HG03025 (cell line): ENCODE results near the gene TEX261.

Experiments
- ATAC-seq: cut with Tn5 transposase; IDR thresholded peaks from one replicate; pipeline ENCODE4 v1.9.1; 2021; ENCODE audit warnings: mild to moderate bottlenecking, moderate library complexity; ENCODE audit not compliant: unreplicated experiment, low FRiP score

TEX261 gene

DNA sequence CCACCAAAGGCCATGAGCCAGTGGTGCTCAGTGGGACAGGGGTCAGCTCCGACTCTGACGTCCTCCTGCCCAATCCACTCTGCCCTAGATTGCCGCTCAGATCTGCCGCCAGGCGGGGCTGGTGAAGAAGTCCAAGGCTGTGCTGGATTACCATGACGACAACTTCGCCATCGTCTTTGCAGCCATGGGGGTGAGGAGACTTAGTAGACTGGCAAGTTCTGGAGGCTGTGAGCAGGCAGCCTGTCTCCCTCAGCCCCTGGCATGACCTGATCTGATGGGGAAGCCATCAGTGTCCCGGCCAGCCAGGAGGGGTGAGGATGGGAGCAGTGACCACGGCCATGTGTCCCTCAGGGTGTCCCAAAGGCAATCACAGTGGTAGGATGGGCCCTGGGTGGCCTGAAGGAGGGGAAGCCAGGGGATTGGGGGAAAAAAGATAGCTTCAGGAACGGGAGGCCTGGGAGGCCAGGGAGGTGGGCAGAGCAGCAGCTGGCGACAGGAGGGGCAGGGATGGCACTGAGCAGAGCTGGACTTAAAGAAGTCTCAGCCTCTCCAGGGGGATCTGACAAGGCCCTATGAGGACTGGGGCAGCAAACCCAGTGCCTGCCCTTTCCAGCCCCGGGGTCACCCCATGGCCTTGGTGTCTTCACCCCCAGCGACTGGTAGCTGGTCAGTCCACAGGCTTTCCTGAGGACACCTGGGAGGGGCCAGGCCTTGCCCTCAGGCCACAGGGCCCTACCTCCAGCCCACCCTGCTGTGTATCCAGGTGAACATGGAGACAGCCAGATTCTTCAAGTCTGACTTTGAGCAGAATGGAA is 33.6 kb downstream of the TEX261 start:
- ATAC-seq: no peak

DNA sequence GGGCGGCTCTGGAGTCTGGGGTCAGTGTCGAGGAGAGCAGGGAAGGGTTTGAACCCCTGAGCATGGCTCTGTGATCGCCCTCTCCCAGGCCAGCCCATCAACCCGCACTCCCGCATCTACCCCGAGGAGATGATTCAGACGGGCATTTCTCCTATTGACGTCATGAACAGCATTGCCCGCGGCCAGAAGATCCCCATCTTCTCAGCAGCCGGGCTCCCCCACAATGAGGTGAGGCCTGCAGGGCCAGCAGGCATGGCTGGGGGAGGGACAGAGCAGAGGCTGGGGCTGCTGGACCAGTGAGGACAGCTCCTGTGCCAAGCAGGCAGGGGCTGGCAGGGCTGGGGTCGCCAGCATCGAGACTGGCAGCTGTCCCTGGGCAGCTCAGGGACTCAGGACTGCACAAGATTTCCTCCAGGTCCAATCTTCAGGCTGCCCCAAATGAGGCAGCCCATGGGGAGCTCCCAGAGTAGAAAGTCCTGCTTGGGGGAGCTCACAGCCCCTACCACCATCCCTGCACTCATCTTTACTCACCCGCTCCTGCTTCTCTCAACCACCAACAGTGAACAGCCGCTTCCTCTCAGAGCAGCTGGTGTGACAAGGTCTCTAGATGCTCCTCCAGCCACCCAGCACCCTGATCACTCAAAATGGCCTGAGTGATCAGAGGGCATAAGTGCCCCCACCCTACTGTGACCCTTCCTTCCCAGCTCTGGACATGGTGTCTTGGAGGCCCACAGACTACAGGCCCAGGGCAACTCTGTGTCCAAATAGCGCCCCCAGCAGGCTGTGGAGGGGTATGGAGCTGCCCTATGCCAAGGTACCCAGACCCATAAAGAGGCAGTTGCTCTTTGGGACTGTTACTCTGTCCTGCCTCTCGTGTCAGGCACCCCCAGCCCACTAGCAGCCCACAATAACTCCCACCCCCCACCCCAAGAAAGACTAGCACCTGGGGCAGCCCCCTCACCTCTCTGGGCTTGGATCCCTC is 34.5 kb downstream of the TEX261 start:
- ATAC-seq: no peak

DNA sequence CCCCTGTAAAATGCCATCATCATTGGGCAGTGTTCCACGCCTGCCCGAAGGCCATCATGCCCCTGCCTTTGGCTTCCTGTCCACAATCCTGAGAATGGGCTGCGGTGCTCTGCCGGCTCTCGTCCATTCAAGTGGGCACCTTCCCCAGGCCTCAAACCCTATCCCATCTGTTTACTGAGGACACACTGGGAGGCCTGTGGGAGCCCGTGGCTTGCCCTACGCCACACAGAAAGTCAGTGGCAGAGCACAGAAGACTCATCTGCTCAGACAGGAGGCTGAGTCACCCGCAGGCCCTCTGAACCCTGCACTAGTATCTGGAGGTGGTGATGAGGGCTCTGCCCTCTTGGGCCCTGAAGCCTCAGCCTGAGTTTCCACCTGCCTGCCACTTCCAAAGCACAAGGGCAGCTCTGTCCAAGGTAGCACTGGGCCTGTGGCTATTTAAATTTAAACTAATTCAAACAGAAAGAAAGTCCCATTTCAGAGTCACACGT is 35.4 kb downstream of the TEX261 start:
- ATAC-seq: no peak

DNA sequence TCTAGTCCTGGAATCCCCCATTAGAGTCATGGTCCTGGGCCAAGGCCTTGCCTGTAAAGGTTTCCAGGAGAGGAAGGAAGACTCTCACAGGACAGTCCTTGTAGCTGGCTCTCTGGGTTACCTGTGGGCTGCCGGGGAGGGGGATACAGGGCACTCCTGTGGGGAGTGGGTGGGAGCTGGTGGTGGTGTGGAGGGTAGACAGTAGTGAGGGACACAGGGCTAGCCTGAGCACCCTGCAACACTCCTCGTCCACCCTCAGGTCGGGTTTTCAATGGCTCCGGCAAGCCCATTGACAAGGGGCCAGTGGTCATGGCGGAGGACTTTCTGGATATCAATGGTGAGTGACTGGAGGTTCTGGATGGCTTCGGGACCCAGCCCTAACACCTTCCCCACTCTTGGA is 35.9 kb downstream of the TEX261 start:
- ATAC-seq: no peak

DNA sequence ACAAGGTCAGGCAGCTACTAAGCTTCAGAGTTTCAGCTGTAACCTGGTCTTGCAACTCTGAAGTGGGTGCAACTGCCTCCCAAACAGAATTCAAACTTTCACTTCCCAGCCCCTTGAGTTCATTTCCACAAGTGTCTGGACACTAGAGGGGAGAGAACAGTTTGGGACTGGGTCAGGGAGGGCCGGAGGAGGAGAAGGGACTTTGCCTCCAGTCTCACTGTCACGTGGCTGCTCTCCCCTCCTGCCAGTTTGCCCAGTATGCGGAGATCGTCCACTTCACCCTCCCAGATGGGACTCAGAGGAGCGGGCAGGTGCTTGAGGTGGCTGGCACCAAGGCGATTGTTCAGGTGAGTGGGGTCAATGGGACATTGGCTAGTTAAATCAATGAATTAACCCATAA is 36.9 kb downstream of the TEX261 start:
- ATAC-seq: no peak

DNA sequence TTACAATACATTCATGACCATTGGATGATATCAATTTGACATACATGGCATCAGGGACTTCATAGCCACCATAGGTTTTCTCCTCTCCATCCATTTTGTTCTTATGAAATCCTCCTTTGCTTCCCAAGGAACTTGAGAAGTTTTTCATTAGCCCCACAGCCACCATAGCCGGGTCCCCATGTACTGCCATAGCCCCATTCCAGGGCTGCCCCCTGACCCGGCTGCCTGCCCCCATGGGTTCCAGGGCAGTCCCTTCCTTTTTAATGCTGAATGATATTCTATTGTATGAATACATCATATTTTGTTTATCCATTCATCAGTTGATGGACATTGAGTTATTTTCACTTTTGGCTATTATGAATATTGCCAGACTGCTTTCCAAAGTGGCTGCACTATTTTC is 38.5 kb downstream of the TEX261 start:
- ATAC-seq: no peak

DNA sequence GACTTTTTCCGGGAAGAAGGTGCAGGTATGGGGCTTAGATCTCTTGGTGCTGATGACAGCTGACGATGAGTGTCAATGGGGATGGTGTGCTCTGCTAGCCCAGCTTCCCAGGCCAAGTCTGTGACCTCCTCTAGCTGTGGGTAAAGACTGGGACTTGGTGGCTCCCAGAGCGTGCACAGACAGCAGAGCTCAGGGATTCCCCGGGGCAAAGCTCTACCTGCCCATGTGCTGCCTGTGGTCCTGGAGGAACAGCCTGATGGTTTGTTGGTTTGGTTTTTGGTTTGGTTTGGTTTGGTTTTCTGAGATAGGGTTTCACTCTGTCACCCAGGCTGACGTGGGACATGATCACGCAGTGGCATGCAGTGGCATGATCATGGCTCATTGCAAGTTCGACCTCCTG is 39.8 kb downstream of the TEX261 start:
- ATAC-seq: no peak

DNA sequence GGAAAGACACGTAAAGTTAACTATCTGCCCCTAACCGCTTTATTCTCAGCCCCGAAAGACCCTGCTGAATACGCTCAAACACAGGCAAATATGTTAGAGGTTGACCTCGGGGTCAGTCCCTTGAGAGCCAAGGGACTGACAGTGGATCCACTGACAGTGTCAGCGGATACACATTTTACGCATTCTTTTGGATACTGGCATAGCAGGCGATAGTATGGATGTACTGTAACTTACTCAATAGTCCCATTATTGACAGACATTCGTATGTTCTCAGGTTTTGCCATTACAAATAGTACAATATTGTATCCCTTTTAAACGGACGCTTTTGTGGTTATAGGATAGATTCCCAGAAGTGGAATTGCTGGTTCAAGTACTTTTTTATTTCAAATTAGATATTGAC is 45.6 kb downstream of the TEX261 start:
- ATAC-seq: no peak

DNA sequence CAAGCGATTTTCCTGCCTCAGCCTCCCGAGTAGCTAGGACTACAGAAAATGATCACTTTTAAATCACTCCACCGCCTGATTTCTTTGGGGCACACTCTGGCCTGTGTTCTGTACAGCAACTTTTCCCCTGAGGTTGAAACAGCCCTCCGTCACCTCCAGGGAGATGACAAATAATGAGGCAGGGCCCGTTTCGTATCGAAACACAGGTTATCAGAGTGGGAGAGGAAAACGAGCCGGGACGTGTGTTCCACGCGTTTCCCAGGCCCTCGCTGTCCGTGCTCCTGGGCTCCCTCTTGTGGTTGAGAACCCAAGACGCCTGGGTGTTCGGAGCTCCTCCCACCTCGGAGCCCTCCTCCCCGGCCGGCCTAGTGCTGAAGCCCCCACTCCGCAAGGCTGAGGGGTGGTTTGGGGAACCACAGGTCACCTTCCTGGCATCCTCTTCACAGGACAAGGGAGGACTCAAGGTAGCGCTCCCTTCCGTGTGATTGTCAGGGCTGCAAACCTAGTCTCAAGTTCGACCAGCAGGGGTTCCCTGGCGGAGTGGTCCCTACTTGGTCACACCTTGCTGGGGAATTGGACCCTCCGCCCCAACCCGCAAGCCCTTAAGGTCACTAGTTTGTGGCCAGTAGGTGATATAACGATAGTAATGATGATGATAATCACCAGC is 46.2 kb downstream of the TEX261 start:
- ATAC-seq: no peak

DNA sequence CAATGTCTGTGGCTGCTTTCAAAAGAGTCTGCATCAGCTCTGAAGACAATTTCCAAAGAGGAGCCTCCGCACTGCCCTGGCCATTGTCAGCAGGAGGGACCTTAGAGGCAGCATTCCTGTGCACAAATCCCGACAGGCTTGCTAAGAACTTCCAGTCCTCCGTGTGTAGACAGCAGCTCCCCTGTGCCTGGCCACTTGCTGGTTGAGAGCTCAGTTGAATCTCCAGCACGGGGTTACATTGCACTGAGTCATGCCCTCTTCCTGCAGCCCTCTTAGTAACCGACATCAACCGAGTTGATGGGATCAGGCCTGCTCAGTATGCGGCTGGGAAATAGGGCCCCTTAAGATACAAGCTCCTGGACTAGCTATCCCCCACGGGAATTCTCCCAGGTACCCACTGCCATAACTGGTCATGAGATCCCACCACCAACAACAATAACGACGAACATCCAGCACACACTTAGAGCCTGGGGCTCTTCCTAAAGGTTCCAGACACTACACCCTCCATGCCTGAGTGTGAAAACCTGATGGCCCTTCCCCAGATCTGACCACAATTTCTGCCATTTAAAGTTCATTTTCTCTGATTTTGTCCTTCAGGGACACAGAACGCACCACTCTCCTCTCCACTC is 47.0 kb downstream of the TEX261 start:
- no peak for ATAC-seq

DNA sequence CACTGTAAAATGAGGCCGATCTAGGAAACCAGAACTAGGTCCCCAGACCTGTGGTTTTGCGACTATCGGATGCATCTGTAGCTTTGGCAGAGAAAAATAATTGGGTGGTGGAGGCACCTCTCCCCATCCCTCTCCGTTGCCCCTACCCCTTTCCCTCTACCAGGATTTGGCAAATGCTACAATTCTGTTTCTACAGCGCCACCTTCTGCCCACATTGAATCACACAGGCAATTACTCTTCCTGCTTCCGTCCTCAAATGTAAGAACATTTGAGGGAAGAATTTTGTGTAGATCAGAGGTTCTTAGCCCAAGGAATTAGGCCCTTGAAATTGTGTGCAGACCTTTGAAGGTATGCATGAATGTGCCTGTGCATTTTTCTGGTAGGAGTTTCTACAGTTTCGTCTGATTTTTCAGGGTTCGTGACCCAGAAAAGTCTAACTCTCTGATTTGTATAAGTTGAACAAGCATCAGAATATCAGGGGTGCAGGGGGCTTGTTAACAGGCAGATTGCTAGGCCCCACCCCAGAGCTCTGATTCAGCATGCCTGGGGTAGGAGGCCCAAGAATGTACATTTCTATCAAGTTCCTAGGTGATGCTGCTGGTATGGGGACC is 47.7 kb downstream of the TEX261 start:
- ATAC-seq: no peak

DNA sequence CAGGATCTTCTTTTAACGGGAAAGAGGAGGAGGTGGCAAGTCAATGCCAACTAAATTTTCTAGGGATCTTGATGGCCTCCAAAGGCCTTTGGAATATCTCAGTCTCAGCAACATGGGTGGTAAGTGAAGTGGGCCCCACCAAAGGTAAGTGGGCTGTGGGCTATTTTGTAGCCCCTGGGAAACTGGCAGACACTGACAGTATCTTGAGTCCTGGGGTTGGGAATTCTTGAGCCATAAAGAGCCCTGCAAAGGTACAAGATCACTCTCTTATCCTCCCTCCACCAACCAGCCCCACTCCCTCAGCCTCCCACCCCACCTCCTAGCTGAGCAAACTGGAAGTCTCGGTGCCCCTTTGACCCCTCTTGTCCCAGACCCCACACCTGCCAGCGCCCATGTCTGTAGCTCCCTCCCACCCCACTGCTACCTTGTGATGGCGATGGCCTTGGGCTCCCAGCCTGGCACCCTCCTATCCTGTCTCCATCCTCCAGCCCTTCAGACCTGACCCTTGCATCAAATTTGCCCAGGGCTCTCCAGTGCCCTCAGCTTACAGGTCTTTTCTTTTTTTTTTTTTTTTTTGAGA is 50.5 kb downstream of the TEX261 start:
- no peak for ATAC-seq

DNA sequence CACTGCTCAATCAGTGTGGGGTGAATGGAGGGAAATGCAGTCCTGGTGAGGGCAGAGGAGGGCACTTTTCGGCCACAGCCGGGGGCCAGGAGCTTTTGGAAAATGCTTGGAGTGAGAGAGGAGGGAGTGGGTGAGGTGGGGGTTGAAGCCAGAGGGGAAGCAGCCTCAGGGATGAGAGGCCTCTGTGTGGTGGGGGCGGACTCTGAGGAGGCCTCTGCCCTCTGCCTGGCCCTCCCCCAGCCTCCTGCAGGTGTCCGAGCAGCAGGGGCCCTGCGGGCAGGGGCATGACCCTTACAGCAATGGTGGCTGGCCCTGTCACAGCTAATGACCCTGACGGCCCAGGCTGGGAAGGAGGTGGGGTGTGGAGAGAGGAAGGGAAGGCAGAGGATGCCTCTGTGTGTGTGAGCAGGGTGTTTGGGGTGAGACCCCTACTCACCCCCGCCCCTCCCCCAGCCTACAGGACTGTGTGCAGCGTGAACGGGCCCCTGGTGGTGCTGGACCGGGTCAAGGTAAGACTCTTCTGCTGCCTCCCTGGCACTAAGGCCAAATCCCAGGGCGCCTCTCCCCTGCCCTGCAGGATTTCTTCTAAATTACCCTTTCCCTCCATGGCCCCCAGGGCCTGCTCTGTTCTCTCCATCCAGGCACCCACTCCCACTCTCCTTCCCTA is 51.3 kb downstream of the TEX261 start:
- ATAC-seq: no peak

DNA sequence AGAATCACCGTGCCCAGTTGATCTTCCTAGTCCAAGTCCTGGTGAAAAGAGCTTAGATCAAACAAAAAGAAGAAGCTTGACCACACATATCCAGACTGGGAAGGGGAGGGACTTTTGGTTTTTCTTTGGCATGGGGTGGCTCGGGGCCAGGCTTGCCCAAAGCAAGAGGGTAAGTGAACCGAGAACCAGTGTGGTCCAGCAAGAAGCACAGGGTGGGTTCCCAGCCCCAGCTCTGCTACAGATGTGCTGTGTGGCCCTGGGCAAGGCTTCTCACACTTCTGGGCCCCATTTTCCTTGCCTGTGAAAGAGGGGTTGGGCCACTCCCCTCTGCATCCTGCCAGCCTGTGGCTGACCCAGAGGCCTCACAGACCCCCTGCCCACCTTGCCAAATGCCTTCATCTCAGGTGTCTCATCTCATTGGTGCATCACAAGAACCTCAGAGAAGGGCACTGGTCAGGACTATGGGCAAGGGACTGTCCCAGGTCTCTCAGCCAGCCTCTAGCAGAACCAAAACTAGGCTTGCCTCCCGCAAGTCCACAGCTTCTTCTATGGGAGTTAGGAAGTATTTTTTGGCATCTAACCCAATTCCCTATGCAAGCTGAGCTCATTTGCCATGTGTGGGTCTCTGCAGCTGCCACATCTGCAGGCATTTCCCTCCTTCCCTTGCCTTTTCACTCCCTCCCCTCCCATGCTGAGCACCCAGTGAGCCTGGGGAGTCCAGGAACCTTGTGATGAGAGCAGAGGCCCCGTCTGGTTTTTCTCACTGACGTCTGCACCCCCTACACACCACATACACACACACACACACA is 52.1 kb downstream of the TEX261 start:
- ATAC-seq: no peak

DNA sequence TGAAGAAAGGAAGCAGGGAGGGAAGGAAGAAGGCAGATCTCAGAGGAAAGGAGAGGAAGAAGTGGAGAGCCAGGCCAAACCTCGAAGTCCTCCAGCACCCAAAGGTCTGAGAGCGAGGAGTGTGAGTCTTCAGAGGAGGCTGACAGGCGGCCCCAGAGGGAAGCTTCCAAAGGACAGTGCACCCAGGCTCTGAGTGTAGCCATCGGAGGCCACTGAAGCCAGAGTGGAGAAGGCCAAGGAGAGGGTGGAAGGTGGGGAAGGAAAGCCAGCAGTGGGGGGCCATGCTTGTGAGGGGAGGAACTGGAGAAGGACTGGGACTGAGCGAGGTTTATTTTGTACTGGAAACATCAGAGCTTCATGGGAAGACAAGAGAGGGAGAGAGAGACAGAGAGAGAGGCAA is 53.0 kb downstream of the TEX261 start:
- ATAC-seq: no peak

DNA sequence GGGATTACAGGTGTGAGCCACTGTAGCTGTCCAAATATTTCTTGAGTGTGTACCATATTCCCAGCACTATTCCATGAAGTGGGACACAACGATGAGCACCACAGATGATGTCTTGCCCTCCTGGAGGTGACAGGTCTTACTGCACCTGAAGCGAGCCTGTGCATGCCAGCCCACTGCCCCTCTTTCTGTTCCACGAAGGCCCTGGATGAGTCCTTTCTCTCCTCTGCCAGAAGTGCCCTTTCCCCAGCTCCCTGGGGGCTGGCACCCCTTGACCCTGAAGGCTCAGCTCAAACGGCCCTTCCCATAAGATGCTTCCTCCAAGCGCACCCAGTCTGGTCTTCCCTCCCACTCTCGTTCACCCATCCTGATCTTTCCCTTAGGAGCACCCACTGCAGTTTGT is 53.5 kb downstream of the TEX261 start:
- no peak for ATAC-seq

DNA sequence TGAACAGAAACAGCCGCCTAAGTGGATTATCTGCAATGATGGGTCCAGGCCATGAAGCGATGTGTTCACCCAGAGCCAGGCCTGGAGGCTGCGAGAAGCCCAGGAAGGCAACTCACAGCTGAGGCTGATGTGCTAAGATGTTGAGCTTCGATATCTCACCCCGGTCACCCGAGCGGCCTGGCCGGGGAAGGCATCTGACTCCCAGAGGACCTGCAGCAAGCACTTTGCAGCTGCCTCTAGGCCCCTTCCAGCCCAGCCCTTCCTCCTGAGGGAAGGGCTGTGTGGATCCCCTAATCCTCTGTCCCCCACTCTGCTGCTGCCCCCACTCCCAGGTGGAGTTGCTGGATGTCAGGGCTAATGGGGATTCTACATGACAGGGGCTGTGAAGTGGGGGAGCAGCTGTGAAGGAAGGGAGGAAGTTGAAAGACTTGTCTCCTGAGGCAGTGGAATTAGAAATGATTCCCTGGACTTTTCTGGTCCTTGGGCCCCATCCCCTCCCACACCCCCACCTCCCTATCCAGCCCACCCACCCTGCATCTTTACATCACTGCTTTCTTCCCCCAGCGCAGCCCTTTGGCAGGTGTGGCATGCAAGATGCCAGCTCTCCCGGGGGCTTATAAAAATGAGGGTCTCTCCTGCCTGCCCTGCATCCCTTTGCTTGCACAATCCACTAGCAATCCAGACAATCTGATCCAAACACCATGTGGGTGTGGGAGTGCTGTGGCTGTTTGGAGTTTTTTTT is 54.7 kb downstream of the TEX261 start:
- no peak for ATAC-seq
